Caco-2 (cell line): ENCODE results near the gene TMC6. TPM values are rescaled to one million over a fixed set of nuclear protein-coding genes. Genes with fewer than 3 reads are reported as not detected.

Source experiments
- BruUV-seq: library from RNA; stranded (reverse); fragments of 400-500 nt; replicated peaks from 2 replicates; lab custom pipeline; 2021; lab: Mats Ljungman, UMichigan
- CTCF ChIA-PET: fragments of 300-600 bp; sonication (Branson Sonifier 250); formaldehyde crosslinking; loops from one replicate; lab custom pipeline; 2022; ENCODE audit warnings: antibody characterized with exemption; lab: Charles Lee
- POLR2A ChIA-PET: fragments of 300-600 bp; sonication (Branson Sonifier 250); formaldehyde crosslinking; loops from one replicate; lab custom pipeline; 2022; ENCODE audit warnings: antibody characterized with exemption; lab: Charles Lee
- DNase-seq, 2 experiments: peaks; one replicate each; pipeline versions ENCODE4 v3.0.0 to v3.0.0-alpha.2; 2020 to 2022
- H3K27me3 ChIP-seq: replicated peaks from 2 replicates; pipeline ENCODE4 v1.6.0; 2011; ENCODE audit warnings: low read length; ENCODE audit not compliant: control insufficient read depth, insufficient read depth
- H3K36me3 ChIP-seq: 2 replicates; pipeline ENCODE4 v1.5.1; 2011; ENCODE audit warnings: low read length; ENCODE audit not compliant: control insufficient read depth, insufficient read depth
- H3K4me1 ChIP-seq: fragments of 250-450 bp; sonication (Bioruptor Pico); 2 replicates; pipeline ENCODE4 v1.5.1; 2020; ENCODE audit warnings: mild to moderate bottlenecking
- H3K4me3 ChIP-seq: 2 replicates; pipeline ENCODE4 v1.5.1; 2011; ENCODE audit warnings: low read depth, mild to moderate bottlenecking, control low read depth, low read length
- H3K9me3 ChIP-seq: fragments of 250-450 bp; sonication (Bioruptor Pico); 2 replicates; pipeline ENCODE4 v1.5.1; 2020; ENCODE audit warnings: mild to moderate bottlenecking, moderate library complexity
- H3K27ac Mint-ChIP-seq: one replicate; pipeline ENCODE4 v1.8.0; 2022; ENCODE audit warnings: mixed read lengths; ENCODE audit not compliant: unreplicated experiment
- H3K27me3 Mint-ChIP-seq: one replicate; pipeline ENCODE4 v1.8.0; 2022; ENCODE audit warnings: mixed read lengths; ENCODE audit not compliant: insufficient read depth, unreplicated experiment
- H3K36me3 Mint-ChIP-seq: one replicate; pipeline ENCODE4 v1.8.0; 2022; ENCODE audit warnings: mild to moderate bottlenecking, mixed read lengths; ENCODE audit not compliant: insufficient read depth, unreplicated experiment
- H3K4me1 Mint-ChIP-seq: one replicate; pipeline ENCODE4 v1.8.0; 2022; ENCODE audit warnings: low read depth, mixed read lengths; ENCODE audit not compliant: unreplicated experiment
- H3K4me3 Mint-ChIP-seq: one replicate; pipeline ENCODE4 v1.8.0; 2022; ENCODE audit warnings: mild to moderate bottlenecking, moderate library complexity, mixed read lengths; ENCODE audit not compliant: unreplicated experiment
- H3K9me3 Mint-ChIP-seq: one replicate; pipeline ENCODE4 v1.8.0; 2022; ENCODE audit warnings: mixed read lengths; ENCODE audit not compliant: unreplicated experiment
- intact Hi-C: fragments of 100-400 bp; cut with micrococcal nuclease; formaldehyde crosslinking; loops from one replicate; pipeline ENCODE4 v1.10.0; 2022; ENCODE audit not compliant: unreplicated experiment
- total RNA-seq: library from RNA; stranded (reverse); gene quantifications from 2 replicates; pipeline ENCODE4 v1.2.3, GENCODE V29; 2022
- TF ChIP-seq, protein P1 (sequence below), 2 experiments: fragments of 200-600 bp in 1 of 2; IDR thresholded peaks; 1 replicate in 1 of 2; 2 replicates in 1 of 2; pipeline versions ENCODE4 v1.5.1 to v1.8.0; 2011 to 2022; ENCODE audit warnings: antibody characterized with exemption in 1 of 2, control low read depth in 1 of 2, inconsistent platforms in 1 of 2, low read depth in 1 of 2, low read length in 1 of 2, mild to moderate bottlenecking in 1 of 2, moderate library complexity in 1 of 2; ENCODE audit not compliant: insufficient read depth in 1 of 2, severe bottlenecking in 1 of 2, unreplicated experiment in 1 of 2

TMC6 gene
- total RNA-seq, 1 experiment from 2014 or later: 77.7 TPM

DNA sequence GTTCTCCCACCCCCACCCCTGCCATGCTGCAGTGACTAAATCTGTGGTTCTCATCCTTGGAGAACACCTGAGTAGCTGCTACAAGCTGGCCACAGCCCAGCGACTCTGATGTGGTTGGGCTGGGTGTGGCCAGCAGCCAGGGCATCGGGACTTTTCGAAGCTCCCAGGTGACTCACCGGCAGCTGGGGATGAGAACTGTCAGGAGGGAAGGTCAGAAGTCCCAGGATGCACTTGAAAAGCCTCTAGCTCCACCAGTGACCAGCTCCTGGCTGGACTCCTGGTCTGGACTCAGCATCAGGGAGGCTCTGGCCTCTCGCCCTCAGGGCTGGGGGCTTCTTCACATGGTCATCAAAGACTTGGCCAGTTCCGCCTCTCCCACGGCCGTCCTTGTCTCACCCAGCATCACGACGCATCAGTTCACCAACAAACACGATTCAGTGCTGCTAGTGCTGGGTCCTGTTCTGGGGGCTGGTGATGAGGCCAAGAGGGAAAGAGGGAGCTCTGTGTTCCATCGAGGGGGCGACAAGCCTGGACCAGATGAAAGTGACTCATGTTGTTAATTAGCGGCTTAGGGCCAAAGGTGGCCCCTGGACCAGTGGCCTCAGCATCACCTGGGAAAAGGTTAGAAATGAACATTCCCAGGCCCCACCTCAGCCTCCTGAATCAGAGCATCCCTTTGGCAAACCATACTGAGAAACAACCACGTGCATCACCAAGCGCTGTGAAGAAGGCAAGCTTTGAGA lies 13.7 kb upstream of the TMC6 start:
- Mint-ChIP-seq H3K27ac (no peak overlapping the region), H3K4me1 (peaks cover 5% of the 10 kb centered on the region), H3K36me3 (peaks cover 8% of the 10 kb centered on the region), H3K4me3 (no peak overlapping the region), H3K27me3 (no peaks in the 10 kb centered on the region), H3K9me3 (no peaks in the 10 kb centered on the region)
- TF ChIP-seq, protein P1, sequence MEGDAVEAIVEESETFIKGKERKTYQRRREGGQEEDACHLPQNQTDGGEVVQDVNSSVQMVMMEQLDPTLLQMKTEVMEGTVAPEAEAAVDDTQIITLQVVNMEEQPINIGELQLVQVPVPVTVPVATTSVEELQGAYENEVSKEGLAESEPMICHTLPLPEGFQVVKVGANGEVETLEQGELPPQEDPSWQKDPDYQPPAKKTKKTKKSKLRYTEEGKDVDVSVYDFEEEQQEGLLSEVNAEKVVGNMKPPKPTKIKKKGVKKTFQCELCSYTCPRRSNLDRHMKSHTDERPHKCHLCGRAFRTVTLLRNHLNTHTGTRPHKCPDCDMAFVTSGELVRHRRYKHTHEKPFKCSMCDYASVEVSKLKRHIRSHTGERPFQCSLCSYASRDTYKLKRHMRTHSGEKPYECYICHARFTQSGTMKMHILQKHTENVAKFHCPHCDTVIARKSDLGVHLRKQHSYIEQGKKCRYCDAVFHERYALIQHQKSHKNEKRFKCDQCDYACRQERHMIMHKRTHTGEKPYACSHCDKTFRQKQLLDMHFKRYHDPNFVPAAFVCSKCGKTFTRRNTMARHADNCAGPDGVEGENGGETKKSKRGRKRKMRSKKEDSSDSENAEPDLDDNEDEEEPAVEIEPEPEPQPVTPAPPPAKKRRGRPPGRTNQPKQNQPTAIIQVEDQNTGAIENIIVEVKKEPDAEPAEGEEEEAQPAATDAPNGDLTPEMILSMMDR (IDR thresholded peaks at IDR 0.05; ENCODE audit: insufficient read depth in 1 of 2, low read depth in 1 of 2, low read length in 1 of 2, severe bottlenecking in 1 of 2, unreplicated experiment in 1 of 2): no peak
- Histone ChIP-seq H3K27me3 (no peaks in the 10 kb centered on the region), H3K36me3 (no peaks in the 10 kb centered on the region), H3K9me3 (no peaks in the 10 kb centered on the region), H3K4me1 (peaks cover 40% of the 10 kb centered on the region), H3K4me3 (no peak overlapping the region)
- POLR2A ChIA-PET: interaction anchor here (0.5 kb wide), 1 partner anchor 9 kb away, joined by 4 read pairs; no protein-coding TSS in a partner anchor
- intact Hi-C loops: no loop called here
- BruUV-seq: no TSS peak
- CTCF ChIA-PET: interaction anchor here (0.6 to 0.9 kb wide), 4 partner anchors 10 to 1531 kb away, joined by 3 to 5 read pairs (median 4); partner anchors contain the start of gene TMC6
- no peak for DNase-seq

DNA sequence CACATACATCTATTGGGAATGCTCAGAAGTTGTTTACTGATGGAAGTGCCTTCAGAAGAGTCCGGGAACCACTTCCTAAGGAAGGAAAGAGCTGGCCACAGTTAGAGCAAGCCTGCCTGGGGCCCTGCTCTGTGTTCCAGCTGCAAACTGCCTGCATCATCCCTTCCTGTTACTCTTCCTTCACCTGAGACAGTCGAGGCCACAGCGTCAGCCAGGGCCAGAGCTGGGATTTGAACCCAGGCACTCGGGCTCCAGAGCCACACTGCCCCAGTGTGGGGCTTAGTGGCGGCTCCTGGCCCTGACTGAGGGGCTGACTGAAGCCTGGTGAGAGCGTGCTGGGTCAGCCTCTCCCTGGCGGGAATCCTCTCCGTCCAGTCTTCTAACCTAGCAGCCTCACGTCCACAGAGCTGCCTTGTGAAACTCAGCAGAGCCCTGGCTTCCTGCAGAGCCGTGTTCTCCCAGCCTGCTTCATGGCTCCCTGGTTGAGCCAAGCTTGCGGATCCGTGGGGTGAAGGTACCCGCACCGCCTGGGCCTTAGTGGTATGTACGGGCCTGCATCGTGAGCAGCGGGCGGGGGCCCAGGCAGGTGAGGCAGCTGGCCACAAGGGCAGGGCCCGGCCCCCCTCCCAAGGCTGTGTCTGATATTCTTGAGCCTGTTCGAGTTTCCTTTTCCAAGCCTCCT lies 13.0 kb upstream of the TMC6 start:
- Mint-ChIP-seq H3K36me3 (peaks cover 8% of the 10 kb centered on the region), H3K27ac (no peak overlapping the region), H3K9me3 (no peaks in the 10 kb centered on the region), H3K4me3 (no peak overlapping the region), H3K4me1 (peaks cover 5% of the 10 kb centered on the region), H3K27me3 (no peaks in the 10 kb centered on the region)
- ChIA-PET CTCF (interaction anchor here (0.6 to 0.9 kb wide), 4 partner anchors 11 to 1530 kb away, joined by 3 to 5 read pairs (median 4); partner anchors contain the start of gene TMC6), POLR2A (interaction anchor here (0.5 kb wide), 1 partner anchor 10 kb away, joined by 4 read pairs; no protein-coding TSS in a partner anchor)
- Histone ChIP-seq H3K27me3 (no peaks in the 10 kb centered on the region), H3K4me1 (peaks cover 40% of the 10 kb centered on the region), H3K9me3 (no peaks in the 10 kb centered on the region), H3K36me3 (no peaks in the 10 kb centered on the region), H3K4me3 (no peak overlapping the region)
- no TSS peak for BruUV-seq
- intact Hi-C loops: no loop called here
- TF ChIP-seq, protein P1 (IDR thresholded peaks at IDR 0.05; ENCODE audit: insufficient read depth in 1 of 2, low read depth in 1 of 2, low read length in 1 of 2, severe bottlenecking in 1 of 2, unreplicated experiment in 1 of 2): no peak
- DNase-seq: no peak
